Uterus (tissue), 2 donors: ENCODE measurements around the gene MTMR11.

Experiments used
- CTCF ChIP-seq, 4 experiments: fragments of 200-600 bp in 2 of 4; fragments of 450-650 bp in 2 of 4; sonication (generic) in 2 of 4; IDR thresholded peaks; one replicate each; pipeline ENCODE4 v1.5.1; 2016 to 2019; ENCODE audit warnings: antibody characterized with exemption in 4 of 4, mild to moderate bottlenecking in 2 of 4, moderate library complexity in 1 of 4
- POLR2A ChIP-seq, 2 donors: fragments of 450-650 bp; IDR thresholded peaks; one replicate each; pipeline ENCODE4 v1.6.1; 2016; ENCODE audit warnings: antibody characterized with exemption in 2 of 2, mild to moderate bottlenecking in 1 of 2, moderate library complexity in 1 of 2

DNA sequence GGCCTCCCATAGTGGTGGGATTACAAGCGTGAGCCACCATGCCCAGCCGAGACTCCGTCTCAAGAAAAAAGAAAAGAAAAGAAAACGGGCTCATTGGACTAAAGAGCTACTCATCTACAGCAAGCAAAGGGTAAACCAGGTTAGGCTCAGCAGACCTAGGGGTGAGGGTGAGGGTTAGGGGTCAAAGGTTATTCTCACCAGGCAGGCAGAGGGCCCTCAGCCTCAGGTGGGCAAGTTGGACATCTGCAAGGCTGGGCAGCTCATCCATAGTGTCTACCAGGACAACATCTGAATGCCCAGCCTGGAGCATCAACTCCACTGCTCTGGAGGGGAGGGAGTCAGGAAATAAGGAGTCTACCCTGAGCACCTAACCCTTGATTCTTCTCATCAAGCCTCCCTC, 3.5 kb downstream of the MTMR11 start:
- TF ChIP-seq CTCF (IDR thresholded peaks at IDR 0.05) (no peak), POLR2A (IDR thresholded peaks at IDR 0.05) (no peak)
